SK-N-SH treated with all-trans-retinoic acid at 6 μM for 48 hours (cell line): Measurements from ENCODE around the gene ARHGEF11.
A peak's percentile ranks its signal among the peaks of the same experiment; 100 is the strongest.

ENCODE experiments used
- ATAC-seq: fragments of 200-7000 bp; cut with Tn5 transposase; 3 replicates; pipeline ENCODE4 v1.9.1; 2020; ENCODE audit warnings: mild to moderate bottlenecking, moderate library complexity
- BACH2 ChIP-seq: fragments of 250-450 bp; sonication (Bioruptor Pico); IDR thresholded peaks from 2 replicates; pipeline ENCODE4 v1.9.0; 2021; ENCODE audit warnings: mild to moderate bottlenecking, borderline replicate concordance
- CREB5 ChIP-seq: fragments of 250-450 bp; sonication (Bioruptor Pico); IDR thresholded peaks from 2 replicates; pipeline ENCODE4 v1.5.1; 2020; ENCODE audit warnings: low read depth, mild to moderate bottlenecking, moderate library complexity
- CSDC2 ChIP-seq: fragments of 250-450 bp; sonication (Bioruptor Pico); IDR thresholded peaks from 2 replicates; pipeline ENCODE4 v1.5.0; 2020; ENCODE audit warnings: mild to moderate bottlenecking, moderate library complexity
- CSRNP3 ChIP-seq: fragments of 250-450 bp; sonication (Bioruptor Pico); IDR thresholded peaks from 2 replicates; pipeline ENCODE4 v1.5.1; 2021; ENCODE audit warnings: mild to moderate bottlenecking, moderate library complexity
- ESRRG ChIP-seq: fragments of 250-450 bp; sonication (Bioruptor Pico); IDR thresholded peaks from 2 replicates; pipeline ENCODE4 v1.6.1; 2021; ENCODE audit warnings: mild to moderate bottlenecking
- GLIS3 ChIP-seq: fragments of 250-450 bp; sonication (Bioruptor Pico); IDR thresholded peaks from 2 replicates; pipeline ENCODE4 v1.5.0; 2020; ENCODE audit warnings: mild to moderate bottlenecking, moderate library complexity
- ISL1 ChIP-seq: fragments of 250-450 bp; sonication (Bioruptor Pico); IDR thresholded peaks from 2 replicates; pipeline ENCODE4 v2.1.2; 2022; ENCODE audit warnings: mild to moderate bottlenecking, moderate library complexity
- OSR1 ChIP-seq: fragments of 250-450 bp; sonication (Bioruptor Pico); IDR thresholded peaks from 2 replicates; pipeline ENCODE4 v1.8.0; 2022; ENCODE audit warnings: moderate library complexity, mild to moderate bottlenecking, inconsistent platforms
- PATZ1 ChIP-seq: fragments of 250-450 bp; sonication (Bioruptor Pico); IDR thresholded peaks from 2 replicates; pipeline ENCODE4 v1.8.0; 2020; ENCODE audit warnings: mild to moderate bottlenecking, moderate library complexity, borderline replicate concordance
- POU6F1 ChIP-seq: fragments of 250-450 bp; sonication (Bioruptor Pico); IDR thresholded peaks from 2 replicates; pipeline ENCODE4 v1.8.0; 2021; ENCODE audit warnings: low read depth, mild to moderate bottlenecking, moderate library complexity, borderline replicate concordance
- RARB ChIP-seq: fragments of 250-450 bp; sonication (Bioruptor Pico); IDR thresholded peaks from 2 replicates; pipeline ENCODE4 v1.8.0; 2021; ENCODE audit warnings: mild to moderate bottlenecking, moderate library complexity
- SNAI2 ChIP-seq: fragments of 250-450 bp; sonication (Bioruptor Pico); IDR thresholded peaks from 2 replicates; pipeline ENCODE4 v1.5.0; 2020; ENCODE audit warnings: mild to moderate bottlenecking, moderate library complexity
- TCF4 ChIP-seq: fragments of 250-450 bp; sonication (Bioruptor Pico); IDR thresholded peaks from 2 replicates; pipeline ENCODE4 v1.8.0; 2021; ENCODE audit warnings: mild to moderate bottlenecking, moderate library complexity, borderline replicate concordance
- TOX ChIP-seq: fragments of 250-450 bp; sonication (Bioruptor Pico); IDR thresholded peaks from 2 replicates; pipeline ENCODE4 v1.8.0; 2021; ENCODE audit warnings: mild to moderate bottlenecking, moderate library complexity, borderline replicate concordance
- TSHZ2 ChIP-seq: fragments of 250-450 bp; sonication (Bioruptor Pico); IDR thresholded peaks from 2 replicates; pipeline ENCODE4 v1.5.0; 2020; ENCODE audit warnings: mild to moderate bottlenecking, moderate library complexity
- ZC3H10 ChIP-seq: fragments of 250-450 bp; sonication (Bioruptor Pico); IDR thresholded peaks from 2 replicates; pipeline ENCODE4 v1.5.1; 2021; ENCODE audit warnings: mild to moderate bottlenecking, moderate library complexity
- ZFP3 ChIP-seq: fragments of 250-450 bp; sonication (Bioruptor Pico); IDR thresholded peaks from 2 replicates; pipeline ENCODE4 v1.5.0; 2020; ENCODE audit warnings: mild to moderate bottlenecking, moderate library complexity
- ZFP30 ChIP-seq: fragments of 450-650 bp; formaldehyde crosslinking; IDR thresholded peaks from 2 replicates; pipeline ENCODE4 v1.5.0; 2022; ENCODE audit warnings: mild to moderate bottlenecking, moderate library complexity
- ZNF565 ChIP-seq: fragments of 450-650 bp; formaldehyde crosslinking; conservative IDR thresholded peaks from 2 replicates; pipeline ENCODE4 v1.5.0; 2020; ENCODE audit warnings: low read depth, mild to moderate bottlenecking, moderate library complexity
- ZNF70 ChIP-seq: fragments of 450-650 bp; formaldehyde crosslinking; IDR thresholded peaks from 2 replicates; pipeline ENCODE4 v1.5.0; 2020; ENCODE audit warnings: mild to moderate bottlenecking, moderate library complexity
- ZNF8 ChIP-seq: fragments of 450-650 bp; formaldehyde crosslinking; IDR thresholded peaks from 2 replicates; pipeline ENCODE4 v1.5.0; 2020; ENCODE audit warnings: mild to moderate bottlenecking, moderate library complexity

Gene ARHGEF11

GRCh38 chr1:157090771-157091170 lies 45.2 kb upstream of the ARHGEF11 start:
- no peak; the same call in 2 of the 3 replicates for ATAC-seq
- TF ChIP-seq ZC3H10 (no peak), OSR1 (no peak), ZFP3 (CRISPR knock-in tag) (no peak), ZFP30 (CRISPR knock-in tag) (no peak), ZNF565 (CRISPR knock-in tag) (no peak), TOX (CRISPR knock-in tag) (no peak), RARB (CRISPR knock-in tag) (no peak), GLIS3 (no peak)

- peak; percentile 98 for ATAC-seq
- TF ChIP-seq ZFP30 (CRISPR knock-in tag), result no peak
- no peak for TF ChIP-seq BACH2 (CRISPR knock-in tag)
- no peak for TF ChIP-seq POU6F1 (CRISPR knock-in tag)
- no peak for TF ChIP-seq ZNF70 (CRISPR knock-in tag)
- TF ChIP-seq CSRNP3, result no peak
- no peak for TF ChIP-seq ESRRG (CRISPR knock-in tag)
- no peak for TF ChIP-seq TSHZ2
- no peak for TF ChIP-seq CREB5 (CRISPR knock-in tag)
- TF ChIP-seq ZC3H10, result no peak
- TF ChIP-seq, all 23 proteins: peak for 0
These were observed 44.7 kb upstream of the ARHGEF11 start for GRCh38 chr1:157090196-157090647.

GRCh38 chr1:157089789-157090188 lies 44.2 kb upstream of the ARHGEF11 start:
- peak; percentile 31 for ATAC-seq
- TF ChIP-seq SNAI2 (CRISPR knock-in tag) (no peak), OSR1 (no peak), ZFP3 (CRISPR knock-in tag) (no peak), TCF4 (CRISPR knock-in tag) (no peak), CREB5 (CRISPR knock-in tag) (no peak), POU6F1 (CRISPR knock-in tag) (no peak), ZFP30 (CRISPR knock-in tag) (no peak), CSDC2 (no peak), ESRRG (CRISPR knock-in tag) (no peak), PATZ1 (CRISPR knock-in tag) (no peak), RARB (CRISPR knock-in tag) (no peak), ZNF8 (CRISPR knock-in tag) (no peak), ISL1 (CRISPR knock-in tag) (no peak)
- TF ChIP-seq, all 23 proteins: peak for 0
